H1 (cell line): ENCODE data around the gene EMP2. TPM values are rescaled to one million over a fixed set of nuclear protein-coding genes. Genes with fewer than 3 reads are reported as not detected.

ENCODE experiments used
- CTCF ChIA-PET: fragments of 300-600 bp; sonication (Branson Sonifier 250); formaldehyde crosslinking; loops from one replicate; lab custom pipeline; 2021; ENCODE audit not compliant: partially characterized antibody; lab: Charles Lee
- POLR2A ChIA-PET: fragments of 300-600 bp; sonication (Branson Sonifier 250); formaldehyde crosslinking; loops from one replicate; lab custom pipeline; 2021; ENCODE audit warnings: inconsistent platforms; ENCODE audit not compliant: partially characterized antibody; lab: Charles Lee
- DNase-seq, 2 experiments: peaks; one replicate each; pipeline versions ENCODE4 v3.0.0 to v3.0.0-alpha.2; 2010 to 2022; ENCODE audit warnings: low spot score in 2 of 2, low read depth in 1 of 2, mixed read lengths in 1 of 2
- FAIRE-seq: peaks from 2 replicates; lab custom pipeline; 2011; peaks lifted over from hg19 to GRCh38; lab: Jason Lieb, UNC
- H2AFZ ChIP-seq: 2 replicates; pipeline ENCODE4 v1.8.1; 2012; ENCODE audit warnings: low read length, inconsistent platforms
- H2AK5ac ChIP-seq: 2 replicates; pipeline ENCODE4 v1.6.1; 2013; ENCODE audit warnings: low read depth, low read length
- H2BK120ac ChIP-seq: replicated peaks from 2 replicates; pipeline ENCODE3; 2013; ENCODE audit warnings: low read depth, low read length, inconsistent platforms
- H2BK12ac ChIP-seq: 2 replicates; pipeline ENCODE4 v1.6.1; 2013; ENCODE audit warnings: low read depth, low read length
- H2BK15ac ChIP-seq: 2 replicates; pipeline ENCODE4 v1.6.1; 2013; ENCODE audit warnings: low read length
- H2BK20ac ChIP-seq: 2 replicates; pipeline ENCODE4 v1.6.1; 2013; ENCODE audit warnings: low read length
- H2BK5ac ChIP-seq: 2 replicates; pipeline ENCODE4 v1.6.1; 2013; ENCODE audit warnings: low read depth, low read length
- H3K14ac ChIP-seq: 2 replicates; pipeline ENCODE4 v1.6.1; 2013; ENCODE audit warnings: inconsistent platforms; ENCODE audit not compliant: insufficient read length
- H3K18ac ChIP-seq: 2 replicates; pipeline ENCODE4 v1.6.1; 2013; ENCODE audit warnings: low read length; ENCODE audit errors: extremely low read depth
- H3K23ac ChIP-seq: 2 replicates; pipeline ENCODE4 v1.6.1; 2013; ENCODE audit warnings: inconsistent platforms; ENCODE audit not compliant: insufficient read length
- H3K23me2 ChIP-seq: 2 replicates; pipeline ENCODE4 v1.6.1; 2013; ENCODE audit warnings: low read depth, low read length
- H3K27ac ChIP-seq: 2 replicates; pipeline ENCODE4 v1.6.1; 2011; ENCODE audit warnings: low read depth, low read length, inconsistent platforms
- H3K27me3 ChIP-seq, 4 experiments: replicated peaks in 1 of 4; 1 replicate in 1 of 4; 2 replicates in 3 of 4; pipeline versions ENCODE4 v1.6.1 to v1.8.1; 2011 to 2013; ENCODE audit warnings: low read length in 3 of 4, mild to moderate bottlenecking in 3 of 4, inconsistent platforms in 2 of 4, mixed read lengths in 2 of 4, moderate library complexity in 1 of 4; ENCODE audit not compliant: control insufficient read depth in 3 of 4, insufficient read depth in 3 of 4; ENCODE audit errors: extremely low read depth in 1 of 4
- H3K36me3 ChIP-seq, 4 experiments: 2 replicates each; pipeline versions ENCODE4 v1.6.1 to v1.8.1; 2011 to 2013; ENCODE audit warnings: mild to moderate bottlenecking in 4 of 4, low read length in 3 of 4, moderate library complexity in 2 of 4, control low read depth in 1 of 4, inconsistent platforms in 1 of 4; ENCODE audit not compliant: insufficient read depth in 4 of 4, control insufficient read depth in 2 of 4
- H3K4ac ChIP-seq: replicated peaks from 2 replicates; pipeline ENCODE3; 2013; ENCODE audit warnings: low read length, low read depth, mixed read lengths, inconsistent platforms; ENCODE audit not compliant: insufficient read length
- H3K4me1 ChIP-seq, 4 experiments: replicated peaks in 1 of 4; 1 replicate in 1 of 4; 2 replicates in 3 of 4; pipeline versions ENCODE4 v1.6.1 to v1.8.1; 2011 to 2013; ENCODE audit warnings: low read length in 3 of 4, inconsistent platforms in 2 of 4, mixed read lengths in 1 of 4; ENCODE audit not compliant: insufficient read depth in 4 of 4, control insufficient read depth in 3 of 4
- H3K4me2 ChIP-seq, 2 experiments: 2 replicates each; pipeline versions ENCODE4 v1.6.1 to v1.8.1; 2011 to 2013; ENCODE audit warnings: low read depth in 2 of 2, low read length in 2 of 2, control low read depth in 1 of 2, inconsistent platforms in 1 of 2, mild to moderate bottlenecking in 1 of 2; ENCODE audit not compliant: insufficient read depth in 1 of 2
- H3K4me3 ChIP-seq, 4 experiments: fragments of 200-600, 300-600 bp in 1 of 4; sonication (generic), shearing (Covaris generic), sonication (Bioruptor Twin) in 1 of 4; 2 replicates each; pipeline versions ENCODE4 v1.5.1 to v1.8.1; 2011 to 2016; ENCODE audit warnings: low read length in 4 of 4, low read depth in 3 of 4, control low read depth in 2 of 4, inconsistent platforms in 2 of 4, mild to moderate bottlenecking in 2 of 4, mixed read lengths in 1 of 4, moderate library complexity in 1 of 4; ENCODE audit not compliant: insufficient read depth in 2 of 4; ENCODE audit errors: extremely low read depth in 1 of 4
- H3K56ac ChIP-seq: replicated peaks from 2 replicates; pipeline ENCODE3; 2013; ENCODE audit warnings: low read depth, mild to moderate bottlenecking, mixed read lengths, low read length, inconsistent platforms; ENCODE audit not compliant: insufficient read length
- H3K79me1 ChIP-seq: 2 replicates; pipeline ENCODE4 v1.6.1; 2013; ENCODE audit warnings: low read depth, low read length, control low read depth
- H3K79me2 ChIP-seq, 2 experiments: 2 replicates each; pipeline versions ENCODE4 v1.6.1 to v1.8.1; 2012 to 2013; ENCODE audit warnings: low read length in 2 of 2, mild to moderate bottlenecking in 2 of 2, inconsistent platforms in 1 of 2; ENCODE audit not compliant: insufficient read depth in 2 of 2, control insufficient read depth in 1 of 2
- H3K9ac ChIP-seq, 4 experiments: replicated peaks in 1 of 4; 1 replicate in 1 of 4; 2 replicates in 3 of 4; pipeline versions ENCODE4 v1.6.1 to v1.8.1; 2011 to 2013; ENCODE audit warnings: low read depth in 3 of 4, low read length in 3 of 4, control low read depth in 2 of 4, mild to moderate bottlenecking in 2 of 4, moderate library complexity in 2 of 4, inconsistent platforms in 1 of 4; ENCODE audit errors: extremely low read depth in 1 of 4
- H3K9me3 ChIP-seq, 2 experiments: 2 replicates each; pipeline versions ENCODE4 v1.6.1 to v1.8.1; 2012 to 2013; ENCODE audit warnings: mild to moderate bottlenecking in 2 of 2, moderate library complexity in 2 of 2, control low read depth in 1 of 2, inconsistent platforms in 1 of 2, low read depth in 1 of 2, low read length in 1 of 2, mixed read lengths in 1 of 2; ENCODE audit not compliant: insufficient read depth in 2 of 2
- H4K20me1 ChIP-seq, 2 experiments: replicated peaks in 1 of 2; 2 replicates each; pipeline versions ENCODE3 to v1.8.1; 2011 to 2013; ENCODE audit warnings: inconsistent platforms in 2 of 2, low read length in 2 of 2, mild to moderate bottlenecking in 1 of 2; ENCODE audit not compliant: insufficient read depth in 2 of 2, control insufficient read depth in 1 of 2
- H4K5ac ChIP-seq: 2 replicates; pipeline ENCODE4 v1.6.1; 2013; ENCODE audit warnings: low read length, low read depth, mixed read lengths, inconsistent platforms; ENCODE audit not compliant: insufficient read length
- H4K8ac ChIP-seq: 2 replicates; pipeline ENCODE4 v1.8.0; 2013; ENCODE audit warnings: mild to moderate bottlenecking, moderate library complexity, low read length, inconsistent platforms; ENCODE audit not compliant: insufficient read depth; ENCODE audit errors: extremely low read depth
- H4K91ac ChIP-seq: replicated peaks from 2 replicates; pipeline ENCODE3; 2013; ENCODE audit warnings: low read length, mixed read lengths, inconsistent platforms; ENCODE audit not compliant: insufficient read length
- CBX8 ChIP-seq: fragments of 300-800, 300-1000 bp; sonication (generic); IDR thresholded peaks from 2 replicates; pipeline ENCODE4 v1.7.1; 2016; ENCODE audit warnings: low read depth, low read length, borderline replicate concordance
- CREB1 ChIP-seq: IDR thresholded peaks from 2 replicates; pipeline ENCODE4 v1.6.1; 2012; ENCODE audit warnings: inconsistent platforms
- EGR1 ChIP-seq: IDR thresholded peaks from 2 replicates; pipeline ENCODE4 v1.6.1; 2011; ENCODE audit warnings: low read depth, low read length, borderline replicate concordance
- KDM4A ChIP-seq: IDR thresholded peaks from one replicate; pipeline ENCODE4 v1.7.1; 2012; ENCODE audit warnings: low read depth, mild to moderate bottlenecking, moderate library complexity, low read length, inconsistent platforms; ENCODE audit not compliant: severe bottlenecking
- NRF1 ChIP-seq: IDR thresholded peaks from 2 replicates; pipeline ENCODE4 v1.6.1; 2011; ENCODE audit warnings: mild to moderate bottlenecking, low read depth, low read length, improper control_type of control experiment
- POLR2A ChIP-seq, 2 experiments: IDR thresholded peaks; 1 replicate in 1 of 2; 2 replicates in 1 of 2; pipeline ENCODE4 v1.6.1; 2011; ENCODE audit warnings: low read depth in 2 of 2, low read length in 2 of 2, mild to moderate bottlenecking in 2 of 2; ENCODE audit errors: control extremely low read depth in 1 of 2
- YY1 ChIP-seq: IDR thresholded peaks from 2 replicates; pipeline ENCODE4 v1.6.1; 2011; ENCODE audit warnings: low read depth, mild to moderate bottlenecking, low read length
- WGBS, 2 experiments: shearing (Covaris generic) in 1 of 2; methylation state at CpG; one replicate each; pipeline versions ENCODE4 v1.1.6 to v1.1.7; 2013 to 2015; ENCODE audit warnings: low lambda C conversion rate in 2 of 2, mixed read lengths in 2 of 2, inconsistent platforms in 1 of 2, low coverage in 1 of 2, missing lambda C conversion rate in 1 of 2; ENCODE audit not compliant: insufficient replicate concordance in 2 of 2, insufficient coverage in 1 of 2, insufficient read length in 1 of 2; ENCODE audit errors: extremely low coverage in 1 of 2, missing lambda C conversion rate in 1 of 2; 5-methylcytosine and 5-hydroxymethylcytosine counted together
- polyA plus RNA-seq, 7 experiments: library from polyadenylated mRNA; depleted of rRNA in 3 of 7; stranded (reverse) in 5 of 7; unstranded in 2 of 7; fragments of >200 nt in 5 of 7; fragments of 200-250 nt in 2 of 7; gene quantifications; 1 replicate in 5 of 7; 2 replicates in 1 of 7; 4 replicates in 1 of 7; pipeline versions ENCODE4 v1.2.1 to v1.2.3, GENCODE V29; 2011 to 2013; ENCODE audit warnings: missing spikeins in 2 of 7, mixed read lengths in 2 of 7
- total RNA-seq: library from RNA; stranded (reverse); fragmentation: NEBNext Ultra II Directional; extraction: Animal tissue kit (Norgen Biotek cat#: 25700); gene quantifications from 2 replicates; pipeline ENCODE4 v1.2.1, GENCODE V29; 2021
- TF ChIP-seq, protein P1 (sequence below): IDR thresholded peaks from 2 replicates; pipeline ENCODE4 v1.6.1; 2012; ENCODE audit warnings: inconsistent platforms

Gene EMP2
- total and polyA plus RNA-seq, 2 of the 8 experiments (the other 6 are each of a cell fraction or from before 2014, with no cell fraction given) = 22.6 to 23.3 TPM

GRCh38 chr16:10619271-10619849 is 39.0 kb upstream of the EMP2 start:
- CTCF ChIA-PET = interaction anchor here (1.0 to 3.9 kb wide), 11 partner anchors 10 to 104 kb away, joined by 3 to 19 read pairs (median 4); partner anchors contain the start of gene EMP2
- Histone ChIP-seq H2BK15ac (no peak overlapping the region), H3K27me3 (peaks cover 0 to 6% (median 3%) of the 10 kb centered on the region in 4 experiments; a peak in 4 of 7 replicates), H2AK5ac (no peak overlapping the region), H2AFZ (peak overlapping the region; percentile 92), H3K23me2 (peaks cover 3% of the 10 kb centered on the region; the same call in 1 of the 2 replicates), H4K20me1 (no peaks in the 10 kb centered on the region), H4K8ac (peak overlapping the region; percentile 62; the same call in 1 of the 2 replicates), H3K36me3 (no peaks in the 10 kb centered on the region), H3K9ac (no peak overlapping the region), H3K56ac (no peak overlapping the region), H3K18ac (peak overlapping the region; percentile 27; the same call in 1 of the 2 replicates), H4K5ac (no peak overlapping the region), H3K23ac (no peak overlapping the region), H2BK120ac (no peak overlapping the region), H3K79me1 (no peaks in the 10 kb centered on the region), H3K9me3 (no peaks in the 10 kb centered on the region), H4K91ac (no peak overlapping the region), H3K79me2 (no peaks in the 10 kb centered on the region), H3K4ac (no peak overlapping the region), H2BK12ac (no peak overlapping the region), H2BK5ac (no peak overlapping the region), H3K4me3 (peak overlapping the region; percentile 25 to 62 (median 54)), H3K4me2 (peak overlapping the region; percentile 61 to 78), H2BK20ac (no peak overlapping the region), H3K27ac (no peak overlapping the region), H3K4me1 (peaks cover 15 to 42% (median 27%) of the 10 kb centered on the region in 4 experiments), H3K14ac (no peak overlapping the region)
- WGBS, 2 experiments = 9% methylated on average over 25 of the region's 25 CpGs; no CpG with 5 or more reads in 1 of the 2 experiments
- FAIRE-seq (no peak), DNase-seq (peak in 1 of 2 experiments; percentile 70)
- POLR2A ChIA-PET = interaction anchor here (1.0 to 1.5 kb wide), 3 partner anchors 14 to 21 kb away, joined by 3 to 4 read pairs (median 3); no protein-coding TSS in a partner anchor
- TF ChIP-seq, protein P1, sequence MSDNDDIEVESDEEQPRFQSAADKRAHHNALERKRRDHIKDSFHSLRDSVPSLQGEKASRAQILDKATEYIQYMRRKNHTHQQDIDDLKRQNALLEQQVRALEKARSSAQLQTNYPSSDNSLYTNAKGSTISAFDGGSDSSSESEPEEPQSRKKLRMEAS = 0 out of 2 replicates have a peak, but pooled peaks have one; percentile 20
- TF ChIP-seq EGR1 (0 out of 2 replicates have a peak, but pooled peaks have one; percentile 10), CREB1 (peak; percentile 92), CBX8 (no peak), YY1 (peak; percentile 84), NRF1 (peak; percentile 23; the same call in 1 of the 2 replicates), KDM4A (peak; percentile 74), POLR2A (IDR thresholded peaks at IDR 0.05; ENCODE audit: control extremely low read depth in 1 of 2, low read depth in 2 of 2, low read length in 2 of 2) (no peak; a peak in 1 of 3 replicates)
